ENCODE results near the gene EPG5. TPM values are rescaled to one million over a fixed set of nuclear protein-coding genes. Genes with fewer than 3 reads are reported as not detected.
"Not testable (repeated sequence)": the region's sequence is repeated elsewhere in the genome, so short reads cannot be mapped to it uniquely, and the experiment has no call there.

The EPG5 gene
- total RNA-seq, 4 donors from 2014 or later, result 24.3 to 42.2 (median 35.6) TPM

DNA sequence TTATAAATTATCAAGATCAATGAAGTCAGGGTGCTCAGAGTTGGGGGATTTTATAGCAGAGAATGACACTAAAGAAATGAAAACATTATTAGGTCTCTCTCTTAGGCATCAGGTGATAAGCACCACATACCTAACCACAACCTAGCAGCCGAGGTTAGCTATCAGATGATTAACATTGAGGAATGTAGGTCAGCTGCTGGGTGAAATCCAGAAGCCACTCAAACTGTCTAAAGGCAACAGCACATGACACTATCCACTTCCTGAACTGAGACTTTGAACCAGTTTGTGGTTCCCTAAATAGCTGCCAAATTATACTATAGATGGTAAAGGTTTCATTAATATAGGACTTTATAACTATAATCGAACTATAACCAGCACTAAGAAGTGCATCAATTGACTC, 4.7 kb downstream of the EPG5 start:
- Histone ChIP-seq H3K27me3 (no peaks in the 10 kb centered on the region), H3K9me3 (no peaks in the 10 kb centered on the region), H3K27ac (no peak overlapping the region), H3K4me3 (no peak overlapping the region), H3K4me1 (peaks cover 0 to 28% (median 9%) of the 10 kb centered on the region in 4 donors), H3K36me3 (no peaks in the 10 kb centered on the region)
- in situ Hi-C loops (cut with MboI; ENCODE audit: low pct_ligation_motif_present in 1 of 4, low pct_unique_long_range_greater_than_20kb in 1 of 4, low sequenced_read_pairs in 3 of 4), result loop anchor here in 2 of 4 donors (10.0 to 25.0 kb wide), 2 partner anchors 112 to 125 kb away; partner anchors contain the start of genes ATP5F1A (in 1 of the 2) and PSTPIP2 (in 1 of the 2)
- no peak for DNase-seq
- intact Hi-C loops (cut with DNase I; ENCODE audit: low total_unique reads), result no loop called here
- 32 to 42% methylated on average over 2 of the region's 2 CpGs for WGBS, 2 donors (ENCODE audit: low coverage in 1 of 2)
- TF ChIP-seq, protein P1, sequence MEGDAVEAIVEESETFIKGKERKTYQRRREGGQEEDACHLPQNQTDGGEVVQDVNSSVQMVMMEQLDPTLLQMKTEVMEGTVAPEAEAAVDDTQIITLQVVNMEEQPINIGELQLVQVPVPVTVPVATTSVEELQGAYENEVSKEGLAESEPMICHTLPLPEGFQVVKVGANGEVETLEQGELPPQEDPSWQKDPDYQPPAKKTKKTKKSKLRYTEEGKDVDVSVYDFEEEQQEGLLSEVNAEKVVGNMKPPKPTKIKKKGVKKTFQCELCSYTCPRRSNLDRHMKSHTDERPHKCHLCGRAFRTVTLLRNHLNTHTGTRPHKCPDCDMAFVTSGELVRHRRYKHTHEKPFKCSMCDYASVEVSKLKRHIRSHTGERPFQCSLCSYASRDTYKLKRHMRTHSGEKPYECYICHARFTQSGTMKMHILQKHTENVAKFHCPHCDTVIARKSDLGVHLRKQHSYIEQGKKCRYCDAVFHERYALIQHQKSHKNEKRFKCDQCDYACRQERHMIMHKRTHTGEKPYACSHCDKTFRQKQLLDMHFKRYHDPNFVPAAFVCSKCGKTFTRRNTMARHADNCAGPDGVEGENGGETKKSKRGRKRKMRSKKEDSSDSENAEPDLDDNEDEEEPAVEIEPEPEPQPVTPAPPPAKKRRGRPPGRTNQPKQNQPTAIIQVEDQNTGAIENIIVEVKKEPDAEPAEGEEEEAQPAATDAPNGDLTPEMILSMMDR (IDR thresholded peaks at IDR 0.05), result no peak
- TF ChIP-seq POLR2A (IDR thresholded peaks at IDR 0.05), result no peak
- no peak for TF ChIP-seq EP300 (IDR thresholded peaks at IDR 0.05; ENCODE audit: low read depth)
- TF ChIP-seq POLR2AphosphoS5 (IDR thresholded peaks at IDR 0.05), result no peak

DNA sequence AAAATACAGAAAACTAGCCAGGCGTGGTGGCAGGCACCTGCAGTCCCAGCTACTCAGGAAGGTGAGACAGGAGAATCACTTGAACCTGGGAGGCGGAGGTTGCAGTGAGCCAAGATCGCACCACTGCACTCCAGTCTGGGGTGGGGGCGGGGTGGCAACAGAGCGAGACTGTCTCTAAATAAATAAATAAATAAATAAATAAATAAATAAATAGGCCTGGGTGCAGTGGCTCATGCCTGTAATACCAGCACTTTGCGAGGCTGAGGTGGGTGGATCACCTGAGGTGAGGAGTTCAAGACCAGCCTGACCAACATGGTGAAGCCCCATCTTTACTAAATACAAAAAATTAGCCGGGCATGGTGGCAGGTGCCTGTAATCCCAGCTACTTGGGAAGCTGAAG, 7.6 kb downstream of the EPG5 start:
- Histone ChIP-seq H3K36me3 (peaks cover 0 to 14% (median 3%) of the 10 kb centered on the region in 4 donors), H3K4me1 (peaks cover 0 to 18% (median 0%) of the 10 kb centered on the region in 4 donors)
- in situ Hi-C loops (cut with MboI; ENCODE audit: low pct_ligation_motif_present in 1 of 4, low pct_unique_long_range_greater_than_20kb in 1 of 4, low sequenced_read_pairs in 3 of 4), result loop anchor here in 1 of 4 donors (25.0 kb wide), 1 partner anchor 128 kb away; the partner anchor contains the start of gene ATP5F1A
- H3K27ac ChIP-seq; H3K4me3 ChIP-seq; intact Hi-C loops (cut with DNase I; ENCODE audit: low total_unique reads); H3K27me3 ChIP-seq; H3K9me3 ChIP-seq; DNase-seq: not testable (repeated sequence)
- WGBS, 2 donors (ENCODE audit: low coverage in 1 of 2), result 96 to 100% methylated on average over 2 to 6 of the region's 7 CpGs

DNA sequence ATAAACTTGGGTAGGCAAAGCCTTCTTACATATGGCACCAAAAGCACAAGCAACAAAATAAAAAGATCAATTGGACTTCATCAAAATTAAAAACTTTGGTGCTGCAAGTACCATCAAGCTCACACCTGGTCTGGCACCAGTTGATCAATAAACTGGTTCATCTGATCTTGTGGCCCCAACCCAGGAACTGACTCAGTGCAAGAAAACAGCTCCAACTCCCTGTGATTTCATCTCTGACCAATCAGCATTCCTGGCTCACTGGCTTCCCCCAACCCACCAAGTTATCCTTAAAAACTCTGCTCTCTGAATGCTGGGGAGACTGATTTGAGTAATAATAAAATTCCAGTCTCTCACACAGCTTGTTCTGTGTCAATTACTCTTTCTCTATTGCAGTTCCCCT, 8.4 kb downstream of the EPG5 start:
- DNase-seq, result no peak
- peaks cover 0 to 18% (median 0%) of the 10 kb centered on the region in 4 donors for H3K4me1 ChIP-seq
- intact Hi-C loops (cut with DNase I; ENCODE audit: low total_unique reads) (no loop called here), in situ Hi-C loops (cut with MboI; ENCODE audit: low pct_ligation_motif_present in 1 of 4, low pct_unique_long_range_greater_than_20kb in 1 of 4, low sequenced_read_pairs in 3 of 4) (loop anchor here in 1 of 4 donors (25.0 kb wide), 1 partner anchor 129 kb away; the partner anchor contains the start of gene ATP5F1A)
- no peaks in the 10 kb centered on the region for H3K27me3 ChIP-seq
- H3K4me3 ChIP-seq, result no peak overlapping the region
- TF ChIP-seq POLR2A (IDR thresholded peaks at IDR 0.05), result no peak
- TF ChIP-seq POLR2AphosphoS5 (IDR thresholded peaks at IDR 0.05), result no peak
- TF ChIP-seq, protein P1 (IDR thresholded peaks at IDR 0.05), result no peak
- TF ChIP-seq EP300 (IDR thresholded peaks at IDR 0.05; ENCODE audit: low read depth), result no peak
- H3K9me3 ChIP-seq, result no peaks in the 10 kb centered on the region
- no peak overlapping the region for H3K27ac ChIP-seq
- H3K36me3 ChIP-seq, result peaks cover 0 to 20% (median 7%) of the 10 kb centered on the region in 4 donors

DNA sequence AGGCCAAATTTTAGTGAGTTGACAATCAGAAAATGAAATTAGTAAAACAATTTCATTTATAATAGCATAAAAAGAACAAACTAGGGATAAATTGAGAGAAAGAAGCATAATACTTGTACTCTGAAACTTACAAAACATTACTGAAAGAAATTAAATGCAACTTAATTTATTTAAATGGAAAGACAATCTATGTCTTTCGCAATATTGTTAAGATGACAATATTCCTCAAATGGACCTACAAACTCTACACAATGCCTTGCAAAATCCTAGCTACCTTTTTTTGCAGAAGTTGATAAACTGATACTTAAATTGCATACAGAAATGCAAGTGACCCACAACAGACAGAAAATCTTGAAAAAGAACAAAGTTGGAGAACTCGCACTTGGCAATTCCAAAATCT, 9.1 kb downstream of the EPG5 start:
- no peaks in the 10 kb centered on the region for H3K9me3 ChIP-seq
- H3K27me3 ChIP-seq, result no peaks in the 10 kb centered on the region
- WGBS, 2 donors (ENCODE audit: low coverage in 1 of 2), result 82 to 95% methylated on average over 2 of the region's 2 CpGs
- no peak for TF ChIP-seq POLR2A (IDR thresholded peaks at IDR 0.05)
- TF ChIP-seq POLR2AphosphoS5 (IDR thresholded peaks at IDR 0.05), result no peak
- no peak for TF ChIP-seq EP300 (IDR thresholded peaks at IDR 0.05; ENCODE audit: low read depth)
- no peak overlapping the region for H3K4me3 ChIP-seq
- no peak overlapping the region for H3K27ac ChIP-seq
- H3K4me1 ChIP-seq, result peaks cover 0 to 11% (median 0%) of the 10 kb centered on the region in 4 donors
- intact Hi-C loops (cut with DNase I; ENCODE audit: low total_unique reads), result no loop called here
- H3K36me3 ChIP-seq, result peaks cover 0 to 26% (median 7%) of the 10 kb centered on the region in 4 donors
- DNase-seq, result no peak
- in situ Hi-C loops (cut with MboI; ENCODE audit: low pct_ligation_motif_present in 1 of 4, low pct_unique_long_range_greater_than_20kb in 1 of 4, low sequenced_read_pairs in 3 of 4), result loop anchor here in 1 of 4 donors (25.0 kb wide), 1 partner anchor 129 kb away; the partner anchor contains the start of gene ATP5F1A

DNA sequence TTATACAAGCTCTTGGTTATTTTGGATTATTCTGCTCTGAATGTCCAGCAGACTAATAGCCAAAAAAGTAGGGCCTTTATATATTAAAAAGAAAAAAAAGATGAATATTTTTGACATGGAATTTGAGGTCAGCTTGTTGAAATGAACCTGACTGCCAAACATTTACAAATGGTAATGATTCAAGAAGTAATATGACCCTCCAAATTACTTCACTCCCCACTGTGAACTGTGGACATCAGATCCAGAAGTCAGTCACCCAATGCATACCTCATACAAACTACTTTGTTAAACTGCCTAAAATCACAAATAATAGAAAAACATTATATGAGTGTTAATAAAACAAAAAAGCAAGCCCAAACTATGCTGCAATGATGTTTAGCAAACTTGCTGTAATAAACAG, 10.0 kb downstream of the EPG5 start:
- Histone ChIP-seq H3K4me3 (no peak overlapping the region), H3K36me3 (peaks cover 0 to 35% (median 8%) of the 10 kb centered on the region in 4 donors), H3K4me1 (peaks cover 0 to 3% (median 0%) of the 10 kb centered on the region in 4 donors), H3K27me3 (no peaks in the 10 kb centered on the region), H3K9me3 (no peaks in the 10 kb centered on the region), H3K27ac (no peak overlapping the region)
- intact Hi-C loops (cut with DNase I; ENCODE audit: low total_unique reads) (no loop called here), in situ Hi-C loops (cut with MboI; ENCODE audit: low pct_ligation_motif_present in 1 of 4, low pct_unique_long_range_greater_than_20kb in 1 of 4, low sequenced_read_pairs in 3 of 4) (loop anchor here in 1 of 4 donors (25.0 kb wide), 1 partner anchor 130 kb away; the partner anchor contains the start of gene ATP5F1A)
- DNase-seq, result no peak
- no peak for TF ChIP-seq POLR2AphosphoS5 (IDR thresholded peaks at IDR 0.05)
- TF ChIP-seq POLR2A (IDR thresholded peaks at IDR 0.05), result no peak
- TF ChIP-seq EP300 (IDR thresholded peaks at IDR 0.05; ENCODE audit: low read depth), result no peak
- TF ChIP-seq, protein P1 (IDR thresholded peaks at IDR 0.05), result no peak
